ENCODE results near the gene DNAH9. TPM values are rescaled to one million over a fixed set of nuclear protein-coding genes. Genes with fewer than 3 reads are reported as not detected.

The DNAH9 gene
- total RNA-seq, 1 experiment from 2014 or later = 0.22 TPM

GRCh38 chr17:11898526-11899235 lies 300.4 kb downstream of the DNAH9 start:
- Histone ChIP-seq H2AK5ac (ENCODE audit: insufficient read length, low read length) (no peak overlapping the region), H2BK15ac (ENCODE audit: low read depth, low read length) (no peak overlapping the region), H3K23me2 (ENCODE audit: insufficient read length, low read depth, low read length, poor library complexity, severe bottlenecking) (no peaks in the 10 kb centered on the region), H4K8ac (replicated peaks; ENCODE audit: insufficient read length, low read depth, low read length) (no peak overlapping the region), H4K20me1 (ENCODE audit: control insufficient read depth, insufficient read depth, insufficient read length) (no peaks in the 10 kb centered on the region), H3K56ac (ENCODE audit: insufficient read length, low read depth, low read length) (no peak overlapping the region), H2BK20ac (ENCODE audit: low read depth, low read length, poor library complexity, severe bottlenecking) (no peak overlapping the region), H3K18ac (ENCODE audit: insufficient read length, low read depth, low read length) (no peak overlapping the region), H3K14ac (ENCODE audit: insufficient read depth, low read length) (no peak overlapping the region), H4K5ac (ENCODE audit: insufficient read length, low read depth, low read length) (no peak overlapping the region), H3K4ac (ENCODE audit: low read depth, low read length) (no peak overlapping the region), H3K4me2 (ENCODE audit: insufficient read depth, insufficient read length, low read length) (no peak overlapping the region), H3T11ph (ENCODE audit: low read length) (no peak overlapping the region), H3K9ac (ENCODE audit: extremely low read depth, insufficient read length, low read length) (no peak overlapping the region), H3K79me1 (ENCODE audit: insufficient read depth, low read depth, low read length, poor library complexity, severe bottlenecking) (no peaks in the 10 kb centered on the region), H3K27ac (ENCODE audit: insufficient read length, low read depth, low read length) (no peak overlapping the region), H3K23ac (ENCODE audit: insufficient read length, low read depth, low read length) (no peak overlapping the region), H3K9me3 (ENCODE audit: control insufficient read depth, low read depth, low read length) (no peaks in the 10 kb centered on the region), H2BK12ac (ENCODE audit: insufficient read length, low read depth, low read length) (no peak overlapping the region), H2BK120ac (ENCODE audit: low read depth, low read length, poor library complexity, severe bottlenecking) (no peak overlapping the region), H3K27me3 (ENCODE audit: insufficient read depth, low read length) (no peaks in the 10 kb centered on the region), H2AFZ (ENCODE audit: low read length) (no peak overlapping the region), H4K91ac (ENCODE audit: insufficient read length, low read depth, low read length) (no peak overlapping the region), H3K4me1 (ENCODE audit: insufficient read depth, low read length) (no peaks in the 10 kb centered on the region), H3K79me2 (ENCODE audit: insufficient read depth, low read length) (no peaks in the 10 kb centered on the region), H2BK5ac (ENCODE audit: insufficient read length, low read length) (no peak overlapping the region)
- TF ChIP-seq CTCF (conservative IDR thresholded peaks at IDR 0.05) = no peak
- no peaks in the 10 kb centered on the region for H3K36me3 Mint-ChIP-seq (ENCODE audit: insufficient read depth in 1 of 3, low read depth in 3 of 3)
- H3K9me3 Mint-ChIP-seq = no peaks in the 10 kb centered on the region
- H3K27ac Mint-ChIP-seq = no peak overlapping the region
- no peaks in the 10 kb centered on the region for H3K27me3 Mint-ChIP-seq (ENCODE audit: low read depth)
- no peak for DNase-seq
- peaks cover 12 to 13% of the 10 kb centered on the region in 2 experiments for H3K4me1 Mint-ChIP-seq
- no CpG with 5 or more reads among the region's 7 CpGs for WGBS (ENCODE audit: extremely low coverage, insufficient read length, low lambda C conversion rate)
- no peak overlapping the region for H3K4me3 Mint-ChIP-seq
